HFF-Myc (cell line): ENCODE data around the gene TMEM219.
A peak's percentile ranks its signal among the peaks of the same experiment; 100 is the strongest.

Experiments used
- DNase-seq: peaks from one replicate; pipeline ENCODE4 v3.0.0-alpha.2; 2011; ENCODE audit warnings: low read depth; ENCODE audit errors: extremely low read depth
- H3K4me3 ChIP-seq: replicated peaks from 2 replicates; pipeline ENCODE4 v1.5.1; 2011; ENCODE audit warnings: low read depth, mild to moderate bottlenecking, control low read depth, low read length
- TF ChIP-seq, protein P1 (sequence below): IDR thresholded peaks from 2 replicates; pipeline ENCODE4 v1.5.1; 2012; ENCODE audit warnings: mild to moderate bottlenecking, low read depth, low read length, control low read depth; ENCODE audit errors: missing control alignments

The TMEM219 gene

GRCh38 chr16:30003670-30004423 is 42.0 kb downstream of the TMEM219 start:
- TF ChIP-seq, protein P1, sequence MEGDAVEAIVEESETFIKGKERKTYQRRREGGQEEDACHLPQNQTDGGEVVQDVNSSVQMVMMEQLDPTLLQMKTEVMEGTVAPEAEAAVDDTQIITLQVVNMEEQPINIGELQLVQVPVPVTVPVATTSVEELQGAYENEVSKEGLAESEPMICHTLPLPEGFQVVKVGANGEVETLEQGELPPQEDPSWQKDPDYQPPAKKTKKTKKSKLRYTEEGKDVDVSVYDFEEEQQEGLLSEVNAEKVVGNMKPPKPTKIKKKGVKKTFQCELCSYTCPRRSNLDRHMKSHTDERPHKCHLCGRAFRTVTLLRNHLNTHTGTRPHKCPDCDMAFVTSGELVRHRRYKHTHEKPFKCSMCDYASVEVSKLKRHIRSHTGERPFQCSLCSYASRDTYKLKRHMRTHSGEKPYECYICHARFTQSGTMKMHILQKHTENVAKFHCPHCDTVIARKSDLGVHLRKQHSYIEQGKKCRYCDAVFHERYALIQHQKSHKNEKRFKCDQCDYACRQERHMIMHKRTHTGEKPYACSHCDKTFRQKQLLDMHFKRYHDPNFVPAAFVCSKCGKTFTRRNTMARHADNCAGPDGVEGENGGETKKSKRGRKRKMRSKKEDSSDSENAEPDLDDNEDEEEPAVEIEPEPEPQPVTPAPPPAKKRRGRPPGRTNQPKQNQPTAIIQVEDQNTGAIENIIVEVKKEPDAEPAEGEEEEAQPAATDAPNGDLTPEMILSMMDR = no peak
- DNase-seq = no peak
- H3K4me3 ChIP-seq = no peak overlapping the region

- no peak for DNase-seq
- H3K4me3 ChIP-seq = no peak overlapping the region
- TF ChIP-seq, protein P1 = no peak
Measured at GRCh38 chr16:30004424-30004776, 42.5 kb downstream of the TMEM219 start.

GRCh38 chr16:30004811-30005242 is 42.9 kb downstream of the TMEM219 start:
- H3K4me3 ChIP-seq = no peak overlapping the region
- TF ChIP-seq, protein P1 = no peak
- DNase-seq = no peak

DNA sequence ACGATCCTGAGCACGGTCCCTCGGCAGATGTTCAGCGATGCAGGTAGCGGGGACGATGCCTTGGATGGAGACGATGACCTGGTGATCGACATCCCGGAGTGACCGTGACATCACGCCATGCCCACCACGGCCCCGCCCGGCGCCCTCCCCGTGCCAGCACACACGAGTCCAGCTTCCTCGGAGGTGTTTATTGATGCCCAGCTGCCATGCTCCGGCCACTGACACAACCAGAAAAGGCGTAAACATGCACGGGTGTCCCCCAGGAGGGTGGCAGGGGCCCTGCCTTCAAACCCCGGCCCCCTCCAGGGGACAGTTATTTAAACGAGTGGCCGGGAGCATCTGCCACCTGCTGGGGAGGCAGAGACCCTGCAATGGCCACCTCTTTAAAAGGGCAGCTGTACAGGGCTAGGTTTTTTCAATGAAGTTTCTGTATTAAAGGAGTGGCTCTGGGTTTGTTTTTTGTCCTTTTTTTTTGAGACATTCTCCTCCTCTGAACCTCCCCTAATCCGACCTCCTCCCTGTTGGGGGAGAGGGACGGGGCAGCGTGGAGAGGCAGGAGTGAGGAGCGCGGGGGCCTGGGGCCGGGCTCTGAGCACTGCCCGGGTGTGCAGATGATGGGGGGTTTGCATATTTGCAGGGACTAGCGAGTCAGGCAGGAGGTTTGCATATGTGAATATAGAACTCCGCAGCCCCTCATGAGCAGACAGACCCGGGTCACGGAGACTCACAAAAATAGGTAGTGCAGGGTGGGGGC is 43.6 kb downstream of the TMEM219 start:
- no peak overlapping the region for H3K4me3 ChIP-seq
- TF ChIP-seq, protein P1 = peak; percentile 82
- no peak for DNase-seq

DNA sequence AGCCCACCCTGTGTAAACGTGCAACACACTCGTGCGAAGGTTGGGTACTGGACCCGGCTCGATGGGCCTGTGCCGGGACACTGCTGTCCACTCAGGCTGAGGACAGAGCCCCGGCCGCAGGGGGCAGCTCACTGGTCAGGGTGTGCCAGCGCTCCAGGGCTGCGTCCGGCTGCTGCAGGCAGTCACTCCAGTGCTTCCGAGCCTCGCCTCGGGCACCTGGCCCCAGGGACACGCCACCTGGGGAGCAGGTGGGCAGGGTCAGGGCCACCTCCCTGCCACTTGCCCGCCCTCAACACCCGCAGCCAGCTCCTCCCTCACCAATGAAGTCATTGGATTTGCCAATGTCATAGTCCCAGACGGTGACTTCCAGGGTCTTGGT is 44.2 kb downstream of the TMEM219 start:
- DNase-seq = no peak
- no peak overlapping the region for H3K4me3 ChIP-seq
- TF ChIP-seq, protein P1 = no peak

GRCh38 chr16:30006659-30007377 is 44.9 kb downstream of the TMEM219 start:
- H3K4me3 ChIP-seq = no peak overlapping the region
- TF ChIP-seq, protein P1 = no peak
- no peak for DNase-seq
